PC-9 (cell line): ENCODE measurements around the gene ACSF2.

Experiments
- CTCF ChIP-seq: fragments of 200-600 bp; sonication (generic); conservative IDR thresholded peaks from 2 replicates; pipeline ENCODE4 v1.6.1; 2017; ENCODE audit warnings: mixed run types, antibody characterized with exemption, mild to moderate bottlenecking, moderate library complexity
- EZH2 ChIP-seq: fragments of 200-600 bp; sonication (generic); IDR thresholded peaks from 2 replicates; pipeline ENCODE4 v1.8.0; 2017; ENCODE audit warnings: antibody characterized with exemption, low read depth

- TF ChIP-seq CTCF (no peak), EZH2 (no peak)
These were observed 76.4 kb downstream of the ACSF2 start for GRCh38 chr17:50502301-50502990.
